AG10803 (cell line): Measurements from ENCODE around the gene HSF5.

ENCODE experiments used
- DNase-seq: peaks from one replicate; pipeline ENCODE4 v3.0.0; 2010; ENCODE audit warnings: low read depth
- H3K4me3 ChIP-seq: 2 replicates; pipeline ENCODE4 v1.5.1; 2011; ENCODE audit warnings: mild to moderate bottlenecking, low read length, control low read depth
- TF ChIP-seq, protein P1 (sequence below): conservative IDR thresholded peaks from 2 replicates; pipeline ENCODE4 v1.5.1; 2011; ENCODE audit warnings: mild to moderate bottlenecking, low read length, control low read depth, inconsistent platforms

HSF5 gene

DNA sequence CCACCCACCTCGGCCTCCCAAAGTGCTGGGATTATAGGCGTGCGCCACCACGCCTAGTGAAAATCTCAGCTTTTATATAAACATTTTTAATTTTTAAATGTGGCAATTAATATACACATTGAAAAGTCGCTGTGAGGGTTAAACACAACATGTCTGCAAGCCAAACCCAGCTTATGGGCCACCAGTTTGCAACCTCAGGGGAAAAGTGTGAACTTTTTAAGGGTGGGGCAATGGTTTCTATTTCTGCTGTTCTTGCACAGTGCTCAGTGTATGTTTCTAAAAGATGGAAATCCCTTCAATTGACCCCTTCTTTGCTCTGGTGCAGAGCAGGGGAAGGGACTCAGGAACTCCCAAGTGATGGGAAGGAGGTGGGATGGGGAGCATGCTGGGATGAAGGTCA is 117.9 kb downstream of the HSF5 start:
- no peak for DNase-seq
- no peak overlapping the region for H3K4me3 ChIP-seq
- TF ChIP-seq, protein P1, sequence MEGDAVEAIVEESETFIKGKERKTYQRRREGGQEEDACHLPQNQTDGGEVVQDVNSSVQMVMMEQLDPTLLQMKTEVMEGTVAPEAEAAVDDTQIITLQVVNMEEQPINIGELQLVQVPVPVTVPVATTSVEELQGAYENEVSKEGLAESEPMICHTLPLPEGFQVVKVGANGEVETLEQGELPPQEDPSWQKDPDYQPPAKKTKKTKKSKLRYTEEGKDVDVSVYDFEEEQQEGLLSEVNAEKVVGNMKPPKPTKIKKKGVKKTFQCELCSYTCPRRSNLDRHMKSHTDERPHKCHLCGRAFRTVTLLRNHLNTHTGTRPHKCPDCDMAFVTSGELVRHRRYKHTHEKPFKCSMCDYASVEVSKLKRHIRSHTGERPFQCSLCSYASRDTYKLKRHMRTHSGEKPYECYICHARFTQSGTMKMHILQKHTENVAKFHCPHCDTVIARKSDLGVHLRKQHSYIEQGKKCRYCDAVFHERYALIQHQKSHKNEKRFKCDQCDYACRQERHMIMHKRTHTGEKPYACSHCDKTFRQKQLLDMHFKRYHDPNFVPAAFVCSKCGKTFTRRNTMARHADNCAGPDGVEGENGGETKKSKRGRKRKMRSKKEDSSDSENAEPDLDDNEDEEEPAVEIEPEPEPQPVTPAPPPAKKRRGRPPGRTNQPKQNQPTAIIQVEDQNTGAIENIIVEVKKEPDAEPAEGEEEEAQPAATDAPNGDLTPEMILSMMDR = no peak
